ENCODE measurements around the gene SMIM7. TPM values are rescaled to one million over a fixed set of nuclear protein-coding genes. Genes with fewer than 3 reads are reported as not detected.

Gene SMIM7
- total RNA-seq, 1 donor from 2014 or later, result 76.7 TPM

GRCh38 chr19:16641695-16642094, 18.2 kb downstream of the SMIM7 start:
- Histone ChIP-seq H3K4me1 (no peaks in the 10 kb centered on the region), H3K9me3 (no peaks in the 10 kb centered on the region), H3K4me3 (no peak overlapping the region), H3K36me3 (peaks cover 85% of the 10 kb centered on the region), H3K27me3 (no peaks in the 10 kb centered on the region), H3K27ac (no peak overlapping the region)
- TF ChIP-seq, protein P1, sequence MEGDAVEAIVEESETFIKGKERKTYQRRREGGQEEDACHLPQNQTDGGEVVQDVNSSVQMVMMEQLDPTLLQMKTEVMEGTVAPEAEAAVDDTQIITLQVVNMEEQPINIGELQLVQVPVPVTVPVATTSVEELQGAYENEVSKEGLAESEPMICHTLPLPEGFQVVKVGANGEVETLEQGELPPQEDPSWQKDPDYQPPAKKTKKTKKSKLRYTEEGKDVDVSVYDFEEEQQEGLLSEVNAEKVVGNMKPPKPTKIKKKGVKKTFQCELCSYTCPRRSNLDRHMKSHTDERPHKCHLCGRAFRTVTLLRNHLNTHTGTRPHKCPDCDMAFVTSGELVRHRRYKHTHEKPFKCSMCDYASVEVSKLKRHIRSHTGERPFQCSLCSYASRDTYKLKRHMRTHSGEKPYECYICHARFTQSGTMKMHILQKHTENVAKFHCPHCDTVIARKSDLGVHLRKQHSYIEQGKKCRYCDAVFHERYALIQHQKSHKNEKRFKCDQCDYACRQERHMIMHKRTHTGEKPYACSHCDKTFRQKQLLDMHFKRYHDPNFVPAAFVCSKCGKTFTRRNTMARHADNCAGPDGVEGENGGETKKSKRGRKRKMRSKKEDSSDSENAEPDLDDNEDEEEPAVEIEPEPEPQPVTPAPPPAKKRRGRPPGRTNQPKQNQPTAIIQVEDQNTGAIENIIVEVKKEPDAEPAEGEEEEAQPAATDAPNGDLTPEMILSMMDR (IDR thresholded peaks at IDR 0.05), result no peak
- intact Hi-C loops (cut with DNase I), result no loop called here
- ATAC-seq, result no peak
- DNase-seq, result no peak

GRCh38 chr19:16640951-16641350, 19.0 kb downstream of the SMIM7 start:
- H3K4me1 ChIP-seq, result no peaks in the 10 kb centered on the region
- DNase-seq (no peak), ATAC-seq (no peak)
- no peak overlapping the region for H3K4me3 ChIP-seq
- H3K36me3 ChIP-seq, result peaks cover 81% of the 10 kb centered on the region
- TF ChIP-seq, protein P1 (IDR thresholded peaks at IDR 0.05), result no peak
- H3K27me3 ChIP-seq, result no peaks in the 10 kb centered on the region
- no peaks in the 10 kb centered on the region for H3K9me3 ChIP-seq
- intact Hi-C loops (cut with DNase I), result no loop called here
- H3K27ac ChIP-seq, result no peak overlapping the region

DNA sequence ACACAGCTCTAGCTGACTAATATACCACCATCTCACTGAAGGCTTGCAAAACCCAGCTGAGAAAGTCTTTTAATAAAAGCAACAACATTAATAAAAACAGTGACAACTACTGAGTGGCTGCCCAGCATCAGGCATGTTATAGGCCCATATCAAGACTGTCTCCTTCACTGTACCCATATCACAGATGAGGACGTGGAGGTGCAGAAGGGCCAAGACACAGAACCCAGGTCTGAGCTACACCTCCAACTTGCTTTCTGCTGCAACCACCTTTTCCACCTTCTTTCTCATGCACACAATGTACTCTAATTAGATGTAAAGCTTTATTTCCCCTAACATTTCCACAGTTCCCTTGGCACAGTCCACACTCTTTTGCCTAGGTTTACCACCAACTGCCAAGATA, 21.3 kb downstream of the SMIM7 start:
- H3K9me3 ChIP-seq, result no peaks in the 10 kb centered on the region
- H3K4me1 ChIP-seq, result no peaks in the 10 kb centered on the region
- no peaks in the 10 kb centered on the region for H3K27me3 ChIP-seq
- H3K4me3 ChIP-seq, result no peak overlapping the region
- intact Hi-C loops (cut with DNase I), result no loop called here
- DNase-seq (no peak), ATAC-seq (no peak)
- peaks cover 77% of the 10 kb centered on the region for H3K36me3 ChIP-seq
- TF ChIP-seq, protein P1 (IDR thresholded peaks at IDR 0.05), result no peak
- no peak overlapping the region for H3K27ac ChIP-seq

DNA sequence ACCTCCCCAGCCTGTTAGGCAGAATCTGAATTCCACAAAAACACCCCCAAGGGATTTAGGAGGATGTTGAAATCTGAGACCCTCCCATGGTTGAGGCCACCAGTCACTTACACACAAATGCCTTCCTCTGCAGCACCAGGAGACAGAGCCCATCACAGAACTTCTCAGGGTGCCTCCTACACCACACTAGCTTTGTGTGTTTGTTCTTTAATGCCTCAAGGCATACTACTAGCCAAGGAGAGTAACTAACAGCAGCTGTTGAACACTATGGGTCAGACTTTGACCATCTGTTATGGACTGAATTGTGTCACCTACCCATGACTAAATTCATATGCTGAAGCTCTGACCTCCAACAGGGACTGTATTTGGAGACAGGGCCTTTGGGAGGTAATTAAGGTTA, 22.4 kb downstream of the SMIM7 start:
- H3K4me1 ChIP-seq, result no peaks in the 10 kb centered on the region
- intact Hi-C loops (cut with DNase I), result no loop called here
- H3K36me3 ChIP-seq, result peaks cover 73% of the 10 kb centered on the region
- H3K27me3 ChIP-seq, result no peaks in the 10 kb centered on the region
- no peaks in the 10 kb centered on the region for H3K9me3 ChIP-seq
- no peak for ATAC-seq
- no peak overlapping the region for H3K27ac ChIP-seq
- TF ChIP-seq, protein P1 (IDR thresholded peaks at IDR 0.05), result no peak
- H3K4me3 ChIP-seq, result no peak overlapping the region
- DNase-seq, result no peak

DNA sequence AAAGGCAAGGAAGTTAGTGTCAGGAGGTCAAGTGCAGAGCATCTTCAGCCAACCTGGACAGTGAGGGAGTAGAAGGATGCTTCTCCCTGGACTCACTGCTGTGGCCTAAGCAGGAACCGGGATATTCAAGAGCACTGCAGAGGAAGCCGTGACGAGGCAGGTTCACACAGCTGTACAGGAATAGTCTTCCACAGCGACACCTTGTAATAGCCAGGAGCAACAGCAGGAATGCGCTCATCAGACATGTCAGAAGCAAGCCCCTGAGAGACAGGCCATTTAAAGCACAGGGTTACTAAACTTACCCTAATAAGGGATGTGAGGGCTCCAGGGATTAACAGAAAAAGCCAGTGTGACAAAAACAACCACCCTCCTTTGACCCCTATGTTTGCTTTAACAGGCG, 28.5 kb downstream of the SMIM7 start:
- no peak for DNase-seq
- H3K36me3 ChIP-seq, result peaks cover 36% of the 10 kb centered on the region
- TF ChIP-seq, protein P1 (IDR thresholded peaks at IDR 0.05), result no peak
- no peaks in the 10 kb centered on the region for H3K27me3 ChIP-seq
- H3K4me3 ChIP-seq, result no peak overlapping the region
- ATAC-seq, result no peak
- H3K9me3 ChIP-seq, result no peaks in the 10 kb centered on the region
- intact Hi-C loops (cut with DNase I), result no loop called here
- no peak overlapping the region for H3K27ac ChIP-seq
- H3K4me1 ChIP-seq, result peaks cover 11% of the 10 kb centered on the region
